ENCODE measurements around the gene MICAL2.

DNA sequence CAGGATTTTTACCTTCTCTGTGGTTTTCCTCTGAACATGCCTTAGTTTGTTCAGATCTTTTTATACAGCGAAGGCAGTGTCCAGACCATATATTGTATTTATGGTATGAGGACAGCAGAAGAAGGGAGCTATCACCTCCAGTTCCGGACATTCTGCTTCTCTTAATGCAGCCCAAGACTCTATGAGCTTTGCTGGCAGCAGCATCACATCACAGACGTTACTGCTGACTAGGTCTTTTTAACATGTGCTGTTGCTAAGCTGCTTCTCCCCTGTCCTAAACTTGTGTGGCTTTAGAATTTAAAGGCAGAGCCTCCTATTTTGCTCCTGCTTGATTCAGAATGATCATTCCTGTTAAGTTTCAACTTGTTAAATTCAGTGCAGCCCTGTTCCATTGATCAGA is 13.4 kb downstream of the MICAL2 start:
- TF ChIP-seq TAF1 (IDR thresholded peaks at IDR 0.05; ENCODE audit: low read depth, low read length) (no peak), POLR2A (IDR thresholded peaks at IDR 0.05; ENCODE audit: low read depth, low read length) (no peak), POLR2AphosphoS5 (IDR thresholded peaks at IDR 0.05; ENCODE audit: low read depth, low read length) (no peak), SPI1 (IDR thresholded peaks at IDR 0.05; ENCODE audit: low read depth, low read length) (no peak), POU2F2 (IDR thresholded peaks at IDR 0.05; ENCODE audit: low read depth, low read length) (no peak), PAX5 (IDR thresholded peaks at IDR 0.05; ENCODE audit: insufficient read depth, low read length, severe bottlenecking) (no peak)
